HepG2 (cell line): Measurements from ENCODE around the gene PPM1E. TPM values are rescaled to one million over a fixed set of nuclear protein-coding genes. Genes with fewer than 3 reads are reported as not detected.

Experiments used
- ARID2 ChIP-seq: sonication (generic); formaldehyde crosslinking; IDR thresholded peaks from 2 replicates; pipeline ENCODE4 v1.8.1; 2022; ENCODE audit warnings: mild to moderate bottlenecking, missing genetic modification reagents, borderline replicate concordance
- CC2D1A ChIP-seq: sonication (generic); formaldehyde crosslinking; IDR thresholded peaks from 2 replicates; pipeline ENCODE4 v1.8.1; 2023; ENCODE audit warnings: mild to moderate bottlenecking, missing genetic modification reagents
- ELF3 ChIP-seq: IDR thresholded peaks from 2 replicates; pipeline ENCODE4 v1.6.1; 2016; ENCODE audit warnings: missing genetic modification reagents, missing compliant biosample characterization
- FUBP1 ChIP-seq: sonication (generic); formaldehyde crosslinking; IDR thresholded peaks from 2 replicates; pipeline ENCODE4 v1.5.1; 2020; ENCODE audit warnings: missing genetic modification reagents, mild to moderate bottlenecking, borderline replicate concordance
- JDP2 ChIP-seq: sonication (generic); formaldehyde crosslinking; IDR thresholded peaks from 2 replicates; pipeline ENCODE4 v1.8.1; 2022; ENCODE audit warnings: missing genetic modification reagents, borderline replicate concordance
- KAT7 ChIP-seq: IDR thresholded peaks from 2 replicates; pipeline ENCODE4 v1.6.1; 2018; ENCODE audit warnings: borderline replicate concordance, missing compliant biosample characterization
- KMT2B ChIP-seq: IDR thresholded peaks from 2 replicates; pipeline ENCODE4 v1.6.1; 2016; ENCODE audit warnings: missing genetic modification reagents, missing compliant biosample characterization
- MYC ChIP-seq: sonication (generic); formaldehyde crosslinking; IDR thresholded peaks from 2 replicates; pipeline ENCODE4 v1.9.0; 2021; ENCODE audit warnings: missing genetic modification reagents, borderline replicate concordance
- POGZ ChIP-seq: sonication (generic); formaldehyde crosslinking; IDR thresholded peaks from 2 replicates; pipeline ENCODE4 v1.4.0; 2020; ENCODE audit warnings: mild to moderate bottlenecking, missing genetic modification reagents
- RXRA ChIP-seq: sonication (generic); formaldehyde crosslinking; IDR thresholded peaks from 2 replicates; pipeline ENCODE4 v1.5.1; 2020; ENCODE audit warnings: missing genetic modification reagents
- TEF ChIP-seq: sonication (generic); formaldehyde crosslinking; IDR thresholded peaks from 2 replicates; pipeline ENCODE4 v1.5.0; 2020; ENCODE audit warnings: missing genetic modification reagents
- ZBTB25 ChIP-seq: IDR thresholded peaks from 2 replicates; pipeline ENCODE4 v1.6.1; 2018; ENCODE audit warnings: missing genetic modification reagents
- ZFY ChIP-seq: sonication (generic); formaldehyde crosslinking; IDR thresholded peaks from 2 replicates; pipeline ENCODE4 v1.4.0; 2020; ENCODE audit warnings: missing genetic modification reagents
- ZKSCAN8 ChIP-seq: IDR thresholded peaks from 2 replicates; pipeline ENCODE4 v1.6.1; 2016; ENCODE audit warnings: borderline replicate concordance, missing genetic modification reagents, missing compliant biosample characterization
- ZNF34 ChIP-seq: sonication (generic); formaldehyde crosslinking; IDR thresholded peaks from 2 replicates; pipeline ENCODE4 v1.4.0; 2020; ENCODE audit warnings: mild to moderate bottlenecking, missing genetic modification reagents, borderline replicate concordance
- ZNF562 ChIP-seq: sonication (generic); formaldehyde crosslinking; IDR thresholded peaks from 2 replicates; pipeline ENCODE4 v1.8.0; 2022; ENCODE audit warnings: missing genetic modification reagents, borderline replicate concordance
- ZNF724P ChIP-seq: sonication (generic); formaldehyde crosslinking; IDR thresholded peaks from 2 replicates; pipeline ENCODE4 v1.8.0; 2022; ENCODE audit warnings: missing genetic modification reagents, borderline replicate concordance
- ZSCAN12 ChIP-seq: sonication (generic); formaldehyde crosslinking; IDR thresholded peaks from 2 replicates; pipeline ENCODE4 v1.9.0; 2021; ENCODE audit warnings: mild to moderate bottlenecking, missing genetic modification reagents
- ZSCAN5A ChIP-seq: sonication (generic); formaldehyde crosslinking; IDR thresholded peaks from 2 replicates; pipeline ENCODE4 v1.8.0; 2022; ENCODE audit warnings: mild to moderate bottlenecking, missing genetic modification reagents, borderline replicate concordance
- polyA plus RNA-seq, 8 experiments: library from polyadenylated mRNA; depleted of rRNA in 3 of 8; stranded (reverse) in 7 of 8; unstranded in 1 of 8; fragments of >200 nt; fragmentation: Illumina TruSeq in 4 of 8; extraction: Trizol in 4 of 8; gene quantifications; 2 replicates each; pipeline versions ENCODE4 v1.2.1 to v1.2.3, GENCODE V29; 2011 to 2016; ENCODE audit warnings: low read depth in 4 of 8, missing spikeins in 1 of 8, mixed read lengths in 1 of 8; ENCODE audit not compliant: insufficient read depth in 1 of 8
- total RNA-seq, 5 experiments: library from RNA; depleted of rRNA; stranded (reverse); fragments of >200 nt; fragmentation: Illumina TruSeq; extraction: Trizol; gene quantifications; 2 replicates each; pipeline ENCODE4 v1.2.3, GENCODE V29; 2016; ENCODE audit warnings: low read depth in 1 of 5
- TF ChIP-seq, protein P1 (sequence below): sonication (generic); formaldehyde crosslinking; conservative IDR thresholded peaks from 2 replicates; pipeline ENCODE4 v1.4.0; 2020; ENCODE audit warnings: mild to moderate bottlenecking, missing genetic modification reagents, moderate library complexity

The PPM1E gene
- total and polyA plus RNA-seq, 2 of the 13 experiments (the other 11 are each of a cell fraction or from before 2014, with no cell fraction given): 0.15 TPM; not detected in 1

DNA sequence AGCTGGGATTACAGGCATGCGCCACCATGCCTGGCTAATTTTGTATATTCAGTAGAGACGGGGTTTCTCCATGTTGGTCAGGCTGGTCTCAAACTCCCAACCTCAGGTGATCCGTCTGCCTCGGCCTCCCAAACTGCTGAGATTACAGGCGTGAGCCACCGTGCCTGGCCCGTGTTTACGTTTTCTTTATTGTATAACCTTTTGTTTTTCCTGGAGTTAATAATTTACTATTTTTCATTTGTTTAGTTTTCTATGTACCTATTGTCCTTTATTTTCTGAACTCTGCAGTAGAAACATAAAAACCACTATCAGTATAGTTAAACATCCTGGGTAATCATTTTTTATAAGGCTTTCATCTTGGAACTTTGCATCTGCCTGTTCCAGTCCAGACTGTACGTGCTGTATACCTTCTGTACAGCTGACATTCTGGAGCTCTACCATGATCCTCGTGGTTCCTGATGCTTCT lies 73.6 kb downstream of the PPM1E start (continued):
- TF ChIP-seq FUBP1: no peak
- no peak for TF ChIP-seq JDP2 (CRISPR knock-in tag)
- TF ChIP-seq RXRA (CRISPR knock-in tag): no peak; the same call in 1 of the 2 replicates
- TF ChIP-seq ZNF724P (CRISPR knock-in tag): no peak
- TF ChIP-seq, protein P1, sequence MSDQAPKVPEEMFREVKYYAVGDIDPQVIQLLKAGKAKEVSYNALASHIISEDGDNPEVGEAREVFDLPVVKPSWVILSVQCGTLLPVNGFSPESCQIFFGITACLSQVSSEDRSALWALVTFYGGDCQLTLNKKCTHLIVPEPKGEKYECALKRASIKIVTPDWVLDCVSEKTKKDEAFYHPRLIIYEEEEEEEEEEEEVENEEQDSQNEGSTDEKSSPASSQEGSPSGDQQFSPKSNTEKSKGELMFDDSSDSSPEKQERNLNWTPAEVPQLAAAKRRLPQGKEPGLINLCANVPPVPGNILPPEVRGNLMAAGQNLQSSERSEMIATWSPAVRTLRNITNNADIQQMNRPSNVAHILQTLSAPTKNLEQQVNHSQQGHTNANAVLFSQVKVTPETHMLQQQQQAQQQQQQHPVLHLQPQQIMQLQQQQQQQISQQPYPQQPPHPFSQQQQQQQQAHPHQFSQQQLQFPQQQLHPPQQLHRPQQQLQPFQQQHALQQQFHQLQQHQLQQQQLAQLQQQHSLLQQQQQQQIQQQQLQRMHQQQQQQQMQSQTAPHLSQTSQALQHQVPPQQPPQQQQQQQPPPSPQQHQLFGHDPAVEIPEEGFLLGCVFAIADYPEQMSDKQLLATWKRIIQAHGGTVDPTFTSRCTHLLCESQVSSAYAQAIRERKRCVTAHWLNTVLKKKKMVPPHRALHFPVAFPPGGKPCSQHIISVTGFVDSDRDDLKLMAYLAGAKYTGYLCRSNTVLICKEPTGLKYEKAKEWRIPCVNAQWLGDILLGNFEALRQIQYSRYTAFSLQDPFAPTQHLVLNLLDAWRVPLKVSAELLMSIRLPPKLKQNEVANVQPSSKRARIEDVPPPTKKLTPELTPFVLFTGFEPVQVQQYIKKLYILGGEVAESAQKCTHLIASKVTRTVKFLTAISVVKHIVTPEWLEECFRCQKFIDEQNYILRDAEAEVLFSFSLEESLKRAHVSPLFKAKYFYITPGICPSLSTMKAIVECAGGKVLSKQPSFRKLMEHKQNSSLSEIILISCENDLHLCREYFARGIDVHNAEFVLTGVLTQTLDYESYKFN (CRISPR knock-in tag): peak; percentile 63
- TF ChIP-seq ZBTB25 (CRISPR knock-in tag): no peak
- TF ChIP-seq ZSCAN12 (CRISPR knock-in tag): no peak
- TF ChIP-seq ZNF562 (CRISPR knock-in tag): no peak
- no peak for TF ChIP-seq KMT2B (CRISPR knock-in tag)
- TF ChIP-seq ZNF34 (CRISPR knock-in tag): no peak
- no peak for TF ChIP-seq ARID2 (CRISPR knock-in tag)
- no peak for TF ChIP-seq ZKSCAN8
- TF ChIP-seq TEF (CRISPR knock-in tag): 0 out of 2 replicates have a peak, but pooled peaks have one; percentile 36
- no peak for TF ChIP-seq ZFY (CRISPR knock-in tag)
- TF ChIP-seq ZSCAN5A (CRISPR knock-in tag): no peak
- TF ChIP-seq MYC (CRISPR knock-in tag): no peak
- TF ChIP-seq KAT7 (CRISPR knock-in tag): no peak; the same call in 1 of the 2 replicates
- TF ChIP-seq ELF3 (CRISPR knock-in tag): peak; percentile 50; the same call in 1 of the 2 replicates
- TF ChIP-seq POGZ (CRISPR knock-in tag): peak; percentile 83
- no peak for TF ChIP-seq CC2D1A
